GM19468 (cell line): ENCODE results near the gene DAP.
"Not testable (repeated sequence)": the region's sequence is repeated elsewhere in the genome, so short reads cannot be mapped to it uniquely, and the experiment has no call there.

Experiments
- ATAC-seq: cut with Tn5 transposase; IDR thresholded peaks from one replicate; pipeline ENCODE4 v1.9.1; 2021; ENCODE audit warnings: mild to moderate bottlenecking, moderate library complexity, moderate number of reproducible peaks; ENCODE audit not compliant: unreplicated experiment; ENCODE audit errors: extremely low read depth

DAP gene

DNA sequence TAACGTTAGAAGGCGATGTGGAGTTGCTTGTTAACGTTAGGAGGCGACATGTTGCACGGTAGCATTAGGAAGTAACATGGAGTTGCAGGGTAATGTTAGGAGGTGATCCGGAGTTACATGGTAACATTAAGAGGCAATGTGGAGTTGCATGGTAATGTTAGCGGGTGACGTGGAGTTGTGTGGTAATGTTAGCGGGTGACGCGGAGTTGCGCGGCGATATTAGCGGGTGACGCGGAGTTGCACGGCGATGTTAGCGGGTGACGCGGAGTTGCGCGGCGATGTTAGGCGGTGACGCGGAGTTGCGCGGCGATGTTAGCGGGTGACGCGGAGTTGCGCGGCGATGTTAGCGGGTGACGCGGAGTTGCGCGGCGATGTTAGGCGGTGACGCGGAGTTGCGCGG, 122.3 kb downstream of the DAP start:
- ATAC-seq, result not testable (repeated sequence)

DNA sequence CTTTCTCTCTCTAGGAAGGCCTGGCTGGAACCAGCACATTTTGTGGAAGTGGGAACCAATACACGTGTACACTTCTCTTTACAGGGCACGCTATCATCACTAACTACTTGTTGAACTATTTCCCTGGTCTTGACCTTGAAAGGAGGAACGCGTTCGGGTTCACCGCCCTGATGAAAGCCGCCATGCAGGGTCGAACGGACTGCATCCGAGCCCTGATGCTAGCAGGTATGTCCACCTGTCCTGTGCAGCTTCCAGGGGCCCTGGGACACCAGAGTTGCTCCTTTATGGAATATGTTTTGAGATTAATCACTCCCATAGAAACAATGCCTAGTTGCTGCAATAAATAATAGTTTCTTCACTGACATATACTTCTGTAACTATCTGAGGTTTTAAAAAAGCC, 123.1 kb downstream of the DAP start:
- no peak for ATAC-seq

DNA sequence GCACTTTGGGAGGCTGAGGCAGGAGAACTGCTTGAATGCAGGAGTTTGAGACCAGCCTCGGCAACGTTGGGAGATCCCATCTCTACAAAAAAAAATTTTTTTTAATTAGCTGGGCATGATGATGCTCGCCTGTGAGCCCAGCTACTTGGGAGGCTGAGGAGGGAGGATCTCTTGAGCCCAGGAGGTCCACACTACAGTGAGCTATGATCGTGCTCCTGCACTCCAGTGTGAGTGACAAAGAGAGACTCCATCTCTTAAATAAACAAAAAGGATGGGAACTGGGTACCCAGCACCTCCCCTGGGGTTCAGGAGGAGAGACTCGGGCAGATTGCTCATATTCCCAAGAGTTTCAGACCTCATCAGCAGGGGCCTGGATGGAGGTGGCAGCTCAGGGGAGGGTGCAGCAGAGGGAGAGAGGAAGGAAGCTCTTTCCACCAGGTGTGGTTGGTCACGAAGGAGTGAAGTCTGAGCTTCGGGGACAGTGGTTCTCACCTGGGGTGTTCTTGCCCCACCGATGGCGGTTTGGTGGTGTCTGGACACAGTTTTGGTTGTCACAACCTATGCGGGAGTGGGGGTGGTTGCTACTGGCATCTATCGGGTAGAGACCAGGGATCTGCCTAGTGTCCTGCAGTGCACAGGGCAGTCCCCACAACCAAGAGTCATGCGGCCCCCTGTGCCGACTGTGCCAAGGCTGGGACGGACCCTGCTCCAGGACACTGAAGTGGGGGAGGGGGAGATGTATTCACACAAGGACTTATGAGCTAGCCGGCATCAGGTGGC, 124.5 kb downstream of the DAP start:
- ATAC-seq, result no peak

DNA sequence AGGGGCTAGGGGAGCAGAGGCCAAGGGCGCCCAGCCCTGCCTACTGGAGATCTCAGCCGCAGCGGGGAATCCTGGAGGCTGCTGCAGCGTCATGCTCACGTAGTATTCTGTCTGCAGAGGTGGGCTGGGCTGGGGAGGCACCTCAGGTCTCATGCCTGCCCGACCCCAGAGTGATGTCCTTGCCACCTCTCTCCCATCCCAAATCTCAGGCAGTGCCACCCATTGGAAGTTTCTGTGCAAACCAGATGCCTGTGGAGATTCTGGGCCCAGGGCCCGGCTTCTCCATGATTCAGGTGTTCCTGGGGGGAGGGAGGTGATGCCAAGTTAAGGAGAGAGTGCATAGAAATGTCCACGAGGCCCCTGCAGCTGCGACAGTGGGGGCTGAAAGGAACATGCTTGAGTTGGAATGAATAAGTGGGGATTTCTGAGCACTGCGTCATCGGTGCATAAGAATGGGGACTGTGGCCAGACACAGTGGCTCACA, 125.1 kb downstream of the DAP start:
- ATAC-seq, result no peak

DNA sequence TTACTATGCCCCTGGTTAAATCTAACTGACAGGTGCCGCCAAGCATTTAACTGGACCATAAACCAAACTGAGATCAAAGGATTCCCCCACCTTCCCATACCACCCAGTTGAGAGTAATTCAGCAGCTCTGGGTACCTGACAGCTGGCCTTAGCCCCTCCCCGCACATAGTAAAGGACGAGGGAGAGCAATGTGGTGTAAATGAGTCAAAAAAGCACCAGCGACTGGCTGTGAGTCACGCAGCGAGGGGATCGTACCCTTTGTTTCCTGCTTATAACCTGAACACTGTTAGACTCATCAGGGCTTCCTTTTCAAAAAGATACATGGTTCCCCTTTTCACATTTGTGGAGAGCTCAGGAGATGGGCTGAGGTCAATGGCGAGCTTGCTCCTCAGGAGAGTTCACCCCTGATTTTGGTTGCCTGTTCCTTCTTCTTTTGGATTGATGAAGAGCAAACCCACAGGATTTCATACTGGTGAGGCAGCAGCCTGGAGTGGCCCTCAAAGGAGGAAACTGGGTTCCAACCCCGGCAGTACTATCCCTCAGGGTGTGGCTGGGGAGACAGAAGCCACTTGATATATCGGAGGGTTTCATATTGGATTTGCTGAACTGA, 125.7 kb downstream of the DAP start:
- ATAC-seq, result peak; percentile 79

DNA sequence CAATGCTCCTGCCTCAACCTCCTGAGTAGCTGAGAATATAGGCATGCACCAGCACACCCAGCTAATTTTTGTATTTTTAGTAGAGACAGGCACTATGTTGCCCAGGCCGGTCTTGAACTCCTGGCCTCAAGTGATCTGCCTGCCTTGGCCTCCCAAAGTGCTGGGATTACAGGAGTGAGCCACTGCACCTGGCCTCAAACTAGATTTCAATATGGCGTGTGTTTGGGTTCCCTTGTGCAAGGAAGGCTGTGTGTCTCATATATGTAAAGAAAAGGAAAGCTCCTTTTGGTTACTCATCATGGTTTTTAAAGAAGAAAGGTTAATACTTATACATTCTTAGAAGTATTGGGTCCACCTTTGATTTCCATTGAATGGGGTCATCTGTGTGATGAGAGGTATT, 126.5 kb downstream of the DAP start:
- ATAC-seq, result no peak

DNA sequence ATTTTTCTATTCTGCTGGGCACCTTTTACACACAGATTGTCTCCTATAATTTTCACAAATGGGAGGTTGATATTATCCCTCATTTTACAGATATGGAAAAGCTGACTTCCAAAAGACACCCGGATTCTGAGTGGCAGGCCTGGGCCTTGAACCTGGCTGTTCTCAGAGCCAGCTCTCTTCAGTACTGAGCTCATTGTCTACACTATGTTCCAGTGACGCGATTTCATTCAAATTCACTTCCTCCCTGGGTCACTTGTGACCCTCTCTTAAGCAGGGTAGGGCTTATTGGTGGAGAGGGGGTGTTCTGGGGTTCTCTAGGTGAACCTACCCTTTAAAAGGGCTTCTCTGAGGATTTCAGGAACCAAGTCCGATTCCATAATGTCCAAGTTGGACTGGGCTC, 127.0 kb downstream of the DAP start:
- ATAC-seq, result no peak

DNA sequence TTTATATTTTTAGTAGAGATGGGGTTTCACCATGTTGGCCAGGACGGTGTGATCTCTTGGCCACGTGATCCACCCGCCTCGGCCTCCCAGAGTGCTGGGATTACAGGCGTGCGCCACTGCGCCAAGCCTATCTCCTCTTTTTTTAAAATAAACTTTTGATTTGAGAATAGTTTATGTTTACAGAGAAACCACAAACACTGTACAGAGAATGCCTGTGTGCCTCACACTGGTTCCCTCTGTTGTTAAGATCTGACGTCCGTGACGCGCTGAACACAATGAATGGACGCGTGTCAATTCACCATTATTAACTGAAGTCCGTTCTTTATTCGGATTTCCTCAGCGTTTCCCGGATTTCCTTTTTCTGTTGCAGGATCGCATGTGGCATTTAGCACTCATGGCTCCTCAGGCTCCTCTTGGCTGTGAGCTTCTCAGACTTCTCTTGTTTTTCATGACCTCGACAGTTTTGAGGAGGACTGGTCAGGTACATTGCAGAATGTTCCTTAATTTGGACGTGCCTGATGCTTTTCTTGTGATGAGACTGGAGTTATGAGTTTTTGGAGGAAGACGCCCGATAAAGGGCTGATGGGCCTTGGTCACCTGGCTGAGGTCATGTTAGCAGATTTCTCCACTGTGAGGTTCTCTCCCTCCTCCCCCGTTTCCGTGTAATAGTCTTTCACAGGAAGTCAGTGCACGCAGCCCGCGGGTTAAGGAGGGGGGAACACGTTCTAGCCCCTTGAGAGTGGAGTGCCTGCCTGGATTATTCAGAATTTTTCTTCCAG, 127.6 kb downstream of the DAP start:
- ATAC-seq, result no peak

DNA sequence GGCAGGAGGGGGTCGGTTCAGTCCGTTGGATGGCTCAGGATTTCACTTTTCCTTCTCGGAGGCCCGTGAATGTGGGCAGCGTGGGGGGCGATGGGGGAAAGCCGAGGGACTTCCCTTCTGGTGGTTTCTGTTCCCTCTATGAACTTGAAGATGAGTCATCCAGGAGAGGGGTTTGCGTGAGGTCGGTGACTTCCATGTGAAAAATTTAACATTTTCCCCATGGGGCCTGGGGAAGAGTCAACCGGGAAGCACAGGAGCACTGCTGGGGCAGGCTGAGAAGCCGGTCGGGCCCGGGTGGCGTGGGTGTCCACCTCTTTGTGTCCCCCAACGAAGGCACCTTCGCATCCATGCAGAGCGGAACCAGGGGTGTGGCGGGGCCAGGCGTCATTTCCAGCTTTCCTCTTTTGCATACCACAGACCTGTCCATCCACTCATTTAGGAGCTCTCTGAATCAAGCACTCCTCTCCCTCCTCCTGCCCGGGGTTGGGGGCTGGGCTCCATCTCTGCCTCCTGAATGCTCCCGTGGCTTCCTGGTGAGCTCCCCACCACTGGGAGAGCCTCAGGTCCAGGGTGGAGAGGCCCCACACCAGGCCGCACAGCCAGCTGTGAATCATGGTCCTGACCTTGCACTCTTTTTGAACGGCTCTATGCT, 128.8 kb downstream of the DAP start:
- ATAC-seq, result peak; percentile 9

DNA sequence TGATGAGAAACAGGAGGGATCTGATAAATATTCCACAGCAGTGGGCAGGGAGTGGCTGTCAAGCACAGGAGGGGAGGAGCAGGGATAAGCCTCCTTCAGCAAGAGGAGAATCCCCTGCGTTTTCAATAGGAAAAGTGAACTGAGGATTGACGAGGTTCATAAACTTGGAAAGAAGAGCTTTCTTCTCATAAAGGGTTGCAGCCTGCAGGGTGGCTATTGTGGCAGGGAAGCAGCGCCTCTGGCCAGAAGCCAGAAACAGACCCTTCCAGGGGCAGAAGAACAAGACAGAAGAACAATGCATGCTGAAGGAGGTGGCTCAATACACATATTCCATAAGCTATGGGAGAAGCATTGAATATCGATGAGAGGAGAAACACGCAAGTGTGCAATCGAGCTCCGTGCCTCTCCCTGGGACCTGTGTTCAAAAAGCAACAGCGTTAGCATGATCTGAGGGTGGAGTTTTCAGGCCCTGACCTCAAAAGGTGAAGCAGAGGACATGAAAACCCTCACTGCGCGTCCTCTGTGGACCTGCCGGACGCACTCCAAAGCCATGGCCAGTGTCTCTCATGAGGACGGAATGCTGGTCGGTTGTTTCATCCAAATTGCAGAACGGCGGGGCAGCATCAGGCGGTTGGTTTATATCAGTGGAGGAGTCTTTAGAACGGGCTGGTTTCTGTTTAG, 129.6 kb downstream of the DAP start:
- peak; percentile 0 for ATAC-seq

DNA sequence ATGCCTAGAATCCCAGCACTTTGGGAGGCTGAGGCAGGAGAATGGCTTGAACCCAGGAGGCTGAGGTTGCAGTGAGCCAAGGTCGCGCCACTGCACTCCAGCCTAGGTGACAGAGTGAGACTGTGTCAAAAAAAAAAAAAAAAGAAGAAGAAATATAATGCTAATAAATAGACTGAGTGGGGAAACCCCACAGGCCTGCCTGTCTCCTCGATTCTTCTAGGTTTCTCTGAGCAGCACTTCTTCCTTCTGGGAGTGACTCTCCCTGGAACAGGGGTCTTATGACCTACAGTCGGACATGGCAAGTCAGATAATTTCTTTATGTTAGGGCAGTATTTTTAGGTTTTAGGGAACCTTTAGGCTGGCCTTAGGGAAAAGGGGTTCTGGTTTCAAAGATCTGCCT, 130.3 kb downstream of the DAP start:
- ATAC-seq, result not testable (repeated sequence)

DNA sequence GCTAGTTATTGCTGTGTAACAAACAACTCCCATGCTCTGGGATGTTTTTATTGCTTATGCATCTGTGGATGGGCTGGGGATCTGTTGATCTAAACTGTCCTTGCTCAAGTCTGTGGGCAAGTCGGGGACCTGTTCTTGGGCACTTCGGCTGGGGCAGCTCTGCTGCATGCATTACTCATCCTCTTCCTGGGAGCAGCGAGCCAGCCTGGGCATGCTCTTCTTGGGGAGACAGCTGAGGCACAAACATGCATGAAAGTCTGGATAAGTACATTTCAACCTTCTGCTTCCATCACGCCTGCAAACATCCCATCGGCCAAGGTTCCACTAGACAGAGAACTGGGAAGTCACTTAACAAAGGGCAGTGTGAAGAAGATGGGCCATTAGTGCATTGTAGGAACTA, 130.9 kb downstream of the DAP start:
- no peak for ATAC-seq

DNA sequence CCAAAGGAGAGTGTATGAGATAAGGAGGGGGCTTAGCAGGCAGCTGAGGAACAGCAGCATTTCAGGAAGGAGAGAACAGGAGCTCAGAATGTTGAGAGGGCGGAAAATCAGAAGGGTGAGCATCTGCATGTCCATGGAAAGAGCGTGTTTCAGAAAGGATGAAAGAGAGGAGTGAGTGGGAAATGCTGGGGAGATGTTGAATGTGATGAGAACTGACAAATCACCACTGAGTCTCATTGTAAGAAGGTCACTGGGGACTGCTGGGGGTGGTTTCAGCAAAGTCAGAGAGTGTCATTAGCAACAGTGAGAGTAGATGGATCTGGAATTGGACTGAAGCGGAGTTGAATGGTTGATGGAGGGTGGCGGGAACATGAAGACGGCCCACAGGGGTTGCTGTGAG, 131.4 kb downstream of the DAP start:
- ATAC-seq, result no peak
